Measurements from ENCODE around the gene KRTAP10-6.
"Not testable (repeated sequence)": the region's sequence is repeated elsewhere in the genome, so short reads cannot be mapped to it uniquely, and the experiment has no call there.

The KRTAP10-6 gene

DNA sequence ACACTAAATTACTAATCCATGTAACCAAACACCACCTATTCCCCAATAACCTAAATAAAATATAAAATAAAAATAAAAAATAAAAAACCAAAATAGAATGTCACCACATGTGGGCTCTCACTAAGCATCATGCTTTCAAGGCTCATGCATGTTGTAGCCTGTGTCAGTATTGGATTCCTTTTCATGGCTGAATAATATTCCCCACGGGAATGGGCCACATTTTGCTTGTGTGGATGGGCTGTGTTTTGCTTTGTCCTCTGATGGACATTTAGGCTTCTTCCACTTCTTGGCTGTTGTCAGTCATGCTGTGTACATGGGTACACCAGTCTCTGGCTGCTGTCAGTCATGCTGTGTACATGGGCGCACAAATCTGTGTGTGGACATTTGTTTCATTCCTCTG is 3.2 kb downstream of the KRTAP10-6 start:
- no peak for DNase-seq (ENCODE audit: low read depth in 2 of 2)

DNA sequence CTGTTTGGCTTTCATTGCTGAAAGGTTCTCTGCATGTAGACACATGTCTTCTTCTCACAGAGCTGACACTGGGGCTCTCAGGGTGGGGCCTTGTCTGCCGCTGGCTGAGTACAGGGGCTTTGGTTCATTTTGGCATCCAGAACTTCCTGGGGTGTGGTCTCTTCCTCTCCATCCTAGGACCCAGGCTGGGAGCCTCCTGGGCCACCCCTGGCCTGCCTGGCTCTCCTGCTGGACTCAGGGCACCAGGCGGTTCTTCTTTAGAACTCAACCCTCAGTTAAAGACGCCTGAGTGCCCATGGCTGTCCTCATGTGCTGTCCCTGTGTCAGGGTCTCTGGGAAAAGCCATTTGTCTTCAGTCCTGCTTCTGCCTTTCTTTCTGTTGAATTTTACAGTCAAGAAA is 6.4 kb downstream of the KRTAP10-6 start:
- DNase-seq (ENCODE audit: low read depth in 2 of 2), result no peak
- TF ChIP-seq, protein P1, sequence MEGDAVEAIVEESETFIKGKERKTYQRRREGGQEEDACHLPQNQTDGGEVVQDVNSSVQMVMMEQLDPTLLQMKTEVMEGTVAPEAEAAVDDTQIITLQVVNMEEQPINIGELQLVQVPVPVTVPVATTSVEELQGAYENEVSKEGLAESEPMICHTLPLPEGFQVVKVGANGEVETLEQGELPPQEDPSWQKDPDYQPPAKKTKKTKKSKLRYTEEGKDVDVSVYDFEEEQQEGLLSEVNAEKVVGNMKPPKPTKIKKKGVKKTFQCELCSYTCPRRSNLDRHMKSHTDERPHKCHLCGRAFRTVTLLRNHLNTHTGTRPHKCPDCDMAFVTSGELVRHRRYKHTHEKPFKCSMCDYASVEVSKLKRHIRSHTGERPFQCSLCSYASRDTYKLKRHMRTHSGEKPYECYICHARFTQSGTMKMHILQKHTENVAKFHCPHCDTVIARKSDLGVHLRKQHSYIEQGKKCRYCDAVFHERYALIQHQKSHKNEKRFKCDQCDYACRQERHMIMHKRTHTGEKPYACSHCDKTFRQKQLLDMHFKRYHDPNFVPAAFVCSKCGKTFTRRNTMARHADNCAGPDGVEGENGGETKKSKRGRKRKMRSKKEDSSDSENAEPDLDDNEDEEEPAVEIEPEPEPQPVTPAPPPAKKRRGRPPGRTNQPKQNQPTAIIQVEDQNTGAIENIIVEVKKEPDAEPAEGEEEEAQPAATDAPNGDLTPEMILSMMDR (IDR thresholded peaks at IDR 0.05; ENCODE audit: low read depth, low read length), result no peak
- H3K4me3 ChIP-seq (replicated peaks in 1 of 2; ENCODE audit: low read depth in 2 of 2, low read length in 2 of 2), result no peak overlapping the region

More for the DNA sequence above, 3.2 kb downstream of the KRTAP10-6 start:
- TF ChIP-seq, protein P1 (IDR thresholded peaks at IDR 0.05; ENCODE audit: low read depth, low read length), result no peak
- no peak overlapping the region for H3K4me3 ChIP-seq (replicated peaks in 1 of 2; ENCODE audit: low read depth in 2 of 2, low read length in 2 of 2)

- TF ChIP-seq, protein P1 (IDR thresholded peaks at IDR 0.05; ENCODE audit: low read depth, low read length), result no peak
- H3K4me3 ChIP-seq (replicated peaks in 1 of 2; ENCODE audit: low read depth in 2 of 2, low read length in 2 of 2), result no peak overlapping the region
- DNase-seq (ENCODE audit: low read depth in 2 of 2), result no peak
Observed at GRCh38 chr21:44583800-44584147, 8.5 kb downstream of the KRTAP10-6 start.

- peak in 1 of 2 donors; percentile 5 for DNase-seq (ENCODE audit: low read depth in 2 of 2)
- TF ChIP-seq, protein P1 (IDR thresholded peaks at IDR 0.05; ENCODE audit: low read depth, low read length), result no peak
Observed at GRCh38 chr21:44583089-44583799, 9.1 kb downstream of the KRTAP10-6 start.

DNA sequence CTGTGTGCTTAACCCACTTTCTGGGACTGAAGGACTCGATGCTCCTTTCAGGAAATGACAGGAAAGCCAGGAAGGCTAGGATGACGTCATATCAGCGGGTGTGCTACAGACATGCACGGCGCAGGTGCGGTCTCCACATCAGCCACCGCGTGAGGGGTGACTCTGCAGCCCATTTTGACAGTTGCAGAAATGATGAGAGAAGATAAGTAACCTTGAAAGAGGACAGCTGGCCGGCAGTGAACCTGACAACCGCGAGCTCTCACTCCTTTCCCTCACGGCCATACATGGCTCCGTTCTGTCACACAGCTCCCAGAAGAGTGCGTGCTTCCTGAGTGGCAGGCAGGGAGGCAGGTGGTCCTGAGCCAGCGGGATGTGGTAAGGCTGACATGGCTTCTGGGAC is 10.2 kb downstream of the KRTAP10-6 start:
- no peak overlapping the region for H3K4me3 ChIP-seq (replicated peaks in 1 of 2; ENCODE audit: low read depth in 2 of 2, low read length in 2 of 2)
- no peak for DNase-seq (ENCODE audit: low read depth in 2 of 2)
- TF ChIP-seq, protein P1 (IDR thresholded peaks at IDR 0.05; ENCODE audit: low read depth, low read length), result no peak

More at GRCh38 chr21:44583089-44583799, 9.1 kb downstream of the KRTAP10-6 start:
- H3K4me3 ChIP-seq (replicated peaks in 1 of 2; ENCODE audit: low read depth in 2 of 2, low read length in 2 of 2), result no peak overlapping the region

DNA sequence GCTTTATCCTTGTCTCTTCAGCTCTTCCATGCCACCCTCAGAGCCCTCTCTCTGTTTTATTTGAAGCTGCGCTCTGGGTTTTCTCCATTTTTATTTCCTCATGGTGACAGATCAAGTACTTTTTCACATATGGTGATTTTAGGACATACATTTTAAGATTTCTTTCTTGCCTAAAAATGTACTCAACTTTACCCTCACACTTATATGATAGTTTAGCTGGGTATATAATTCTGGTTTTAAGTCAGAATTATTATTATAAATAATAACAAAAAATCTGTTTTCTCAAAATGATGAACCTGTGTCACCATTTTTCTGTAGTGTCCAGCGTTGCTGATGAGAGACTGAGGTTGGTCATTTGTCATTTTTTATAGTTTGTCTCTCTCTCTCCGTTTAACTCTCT is 11.1 kb downstream of the KRTAP10-6 start:
- no peak overlapping the region for H3K4me3 ChIP-seq (replicated peaks in 1 of 2; ENCODE audit: low read depth in 2 of 2, low read length in 2 of 2)
- TF ChIP-seq, protein P1 (IDR thresholded peaks at IDR 0.05; ENCODE audit: low read depth, low read length), result no peak
- DNase-seq (ENCODE audit: low read depth in 2 of 2), result no peak

- not testable (repeated sequence) for H3K4me3 ChIP-seq (replicated peaks in 1 of 2; ENCODE audit: low read depth in 2 of 2, low read length in 2 of 2); DNase-seq (ENCODE audit: low read depth in 2 of 2)
Observed at GRCh38 chr21:44580231-44580821, 12.0 kb downstream of the KRTAP10-6 start, which contains the start of gene KRTAP10-5. Gene KRTAP10-5, minus strand, starts transcription at chr21:44580604. Its CDS starts 26 bp downstream, at chr21:44580578.

Measured in cardiac fibroblast (primary cell).